ENCODE results near the gene PHLPP1. TPM values are rescaled to one million over a fixed set of nuclear protein-coding genes. Genes with fewer than 3 reads are reported as not detected.

PHLPP1 gene
- total RNA-seq, 1 donor from 2014 or later, result 3.4 TPM

DNA sequence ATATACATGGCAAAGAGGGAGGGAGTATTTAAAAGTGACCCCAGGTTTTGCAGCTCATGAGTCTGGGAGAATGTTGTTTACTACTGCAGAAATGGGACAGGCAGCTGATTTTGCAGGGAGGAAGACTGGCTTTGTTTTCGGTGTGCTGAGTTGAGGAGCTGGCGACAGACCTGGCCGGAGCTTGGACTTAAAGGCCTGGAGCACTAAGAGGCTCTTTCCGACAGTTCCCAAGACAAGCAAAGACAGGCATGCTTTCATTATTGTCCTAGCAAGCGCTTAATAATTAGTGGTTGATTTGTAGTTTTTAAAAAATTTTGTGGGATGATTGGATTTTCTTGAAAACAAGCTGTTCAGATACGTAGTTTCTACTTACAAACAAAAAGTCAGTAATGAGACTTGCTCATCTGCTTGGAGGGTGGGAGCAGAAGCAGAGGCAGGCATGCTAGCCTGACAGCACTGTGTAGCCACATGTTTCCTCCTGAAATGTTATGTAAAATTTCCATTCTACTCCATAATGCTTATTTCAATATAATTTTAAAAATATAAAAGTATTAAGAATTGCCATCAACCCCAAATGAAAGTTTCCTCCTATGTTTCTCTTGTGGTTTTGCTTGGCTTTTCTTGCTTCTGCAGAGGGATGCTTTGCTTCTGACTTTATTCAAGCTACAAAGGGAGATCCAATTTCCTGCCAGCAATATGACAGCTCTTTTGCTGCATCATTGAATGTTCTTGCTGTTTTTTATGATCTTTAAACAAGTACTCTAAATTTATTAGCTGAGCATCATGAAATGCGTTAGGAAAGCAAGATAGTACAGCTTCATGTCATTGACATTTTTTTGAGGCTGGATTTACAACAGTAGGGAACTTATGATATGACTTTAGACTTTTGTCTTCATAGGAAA lies 75.8 kb downstream of the PHLPP1 start:
- no peaks in the 10 kb centered on the region for H3K36me3 ChIP-seq (ENCODE audit: control insufficient read depth, insufficient read depth, low read length)
- no peaks in the 10 kb centered on the region for H3K27me3 ChIP-seq (ENCODE audit: control insufficient read depth, insufficient read depth, low read length)
- TF ChIP-seq, protein P1, sequence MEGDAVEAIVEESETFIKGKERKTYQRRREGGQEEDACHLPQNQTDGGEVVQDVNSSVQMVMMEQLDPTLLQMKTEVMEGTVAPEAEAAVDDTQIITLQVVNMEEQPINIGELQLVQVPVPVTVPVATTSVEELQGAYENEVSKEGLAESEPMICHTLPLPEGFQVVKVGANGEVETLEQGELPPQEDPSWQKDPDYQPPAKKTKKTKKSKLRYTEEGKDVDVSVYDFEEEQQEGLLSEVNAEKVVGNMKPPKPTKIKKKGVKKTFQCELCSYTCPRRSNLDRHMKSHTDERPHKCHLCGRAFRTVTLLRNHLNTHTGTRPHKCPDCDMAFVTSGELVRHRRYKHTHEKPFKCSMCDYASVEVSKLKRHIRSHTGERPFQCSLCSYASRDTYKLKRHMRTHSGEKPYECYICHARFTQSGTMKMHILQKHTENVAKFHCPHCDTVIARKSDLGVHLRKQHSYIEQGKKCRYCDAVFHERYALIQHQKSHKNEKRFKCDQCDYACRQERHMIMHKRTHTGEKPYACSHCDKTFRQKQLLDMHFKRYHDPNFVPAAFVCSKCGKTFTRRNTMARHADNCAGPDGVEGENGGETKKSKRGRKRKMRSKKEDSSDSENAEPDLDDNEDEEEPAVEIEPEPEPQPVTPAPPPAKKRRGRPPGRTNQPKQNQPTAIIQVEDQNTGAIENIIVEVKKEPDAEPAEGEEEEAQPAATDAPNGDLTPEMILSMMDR (IDR thresholded peaks at IDR 0.05; ENCODE audit: insufficient read depth, low read length, severe bottlenecking), result no peak
- FAIRE-seq (no peak), DNase-seq (ENCODE audit: low read depth) (no peak)
- no peak overlapping the region for H3K4me3 ChIP-seq (ENCODE audit: low read depth, low read length)

DNA sequence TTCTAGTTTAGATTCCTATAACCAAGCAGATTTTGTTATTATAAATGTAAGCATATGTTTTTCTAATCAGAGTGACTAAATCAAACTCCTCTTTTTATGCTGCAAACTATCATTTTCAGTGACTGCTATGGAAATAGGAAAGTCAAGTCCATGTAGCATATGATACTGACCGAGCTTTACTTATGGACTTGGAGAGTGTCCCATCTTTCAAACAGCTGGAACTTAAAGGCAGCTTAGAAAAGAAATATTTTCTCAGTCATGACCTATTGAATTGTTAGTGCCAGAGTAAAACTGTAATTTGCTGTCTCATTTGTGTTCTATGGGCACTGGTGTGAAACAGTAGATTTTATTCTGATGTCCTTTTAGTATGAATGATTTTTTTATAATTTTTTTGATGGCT lies 76.7 kb downstream of the PHLPP1 start:
- H3K4me3 ChIP-seq (ENCODE audit: low read depth, low read length), result no peak overlapping the region
- FAIRE-seq (no peak), DNase-seq (ENCODE audit: low read depth) (no peak)
- TF ChIP-seq, protein P1 (IDR thresholded peaks at IDR 0.05; ENCODE audit: insufficient read depth, low read length, severe bottlenecking), result no peak
- no peaks in the 10 kb centered on the region for H3K36me3 ChIP-seq (ENCODE audit: control insufficient read depth, insufficient read depth, low read length)
- H3K27me3 ChIP-seq (ENCODE audit: control insufficient read depth, insufficient read depth, low read length), result no peaks in the 10 kb centered on the region

DNA sequence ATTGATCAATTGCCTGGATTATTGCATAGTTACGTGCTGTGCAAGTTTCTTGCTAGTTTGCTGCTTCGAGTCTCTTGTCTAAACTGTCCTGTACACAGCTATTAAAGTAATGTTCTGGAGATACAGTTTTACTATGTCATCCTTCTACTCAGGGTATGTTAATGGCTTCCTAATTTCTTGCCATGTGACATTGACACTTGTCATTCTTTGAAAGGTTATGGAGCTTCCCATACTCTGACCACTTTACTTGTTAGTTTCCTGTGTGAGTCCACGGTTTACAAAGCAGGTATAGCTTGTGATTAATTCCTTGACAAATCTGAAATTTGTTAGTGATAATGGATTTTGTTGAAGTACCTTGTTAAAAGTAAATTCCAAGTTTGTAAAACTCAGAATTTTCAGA lies 80.5 kb downstream of the PHLPP1 start:
- no peaks in the 10 kb centered on the region for H3K27me3 ChIP-seq (ENCODE audit: control insufficient read depth, insufficient read depth, low read length)
- DNase-seq (ENCODE audit: low read depth) (no peak), FAIRE-seq (no peak)
- TF ChIP-seq, protein P1 (IDR thresholded peaks at IDR 0.05; ENCODE audit: insufficient read depth, low read length, severe bottlenecking), result no peak
- H3K4me3 ChIP-seq (ENCODE audit: low read depth, low read length), result no peak overlapping the region
- H3K36me3 ChIP-seq (ENCODE audit: control insufficient read depth, insufficient read depth, low read length), result no peaks in the 10 kb centered on the region

DNA sequence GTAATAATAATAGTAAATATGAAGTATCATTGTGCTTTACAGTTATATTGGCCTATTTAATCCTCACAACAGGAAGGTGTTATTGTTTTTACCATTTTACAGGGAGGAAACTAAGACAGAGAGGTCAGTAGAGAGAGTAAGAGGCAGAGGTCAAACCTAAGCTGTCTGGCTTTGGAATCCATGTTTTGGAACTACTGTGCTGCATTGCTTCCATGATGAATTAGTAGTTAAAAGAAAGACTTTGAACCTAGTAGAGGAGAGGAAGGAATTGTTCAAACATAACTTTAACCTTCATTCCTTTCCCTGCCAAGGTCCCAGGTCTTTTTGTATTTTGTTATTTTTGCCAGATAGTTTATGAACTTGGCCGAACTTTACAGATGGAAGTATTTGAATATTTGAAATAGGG lies 80.9 kb downstream of the PHLPP1 start:
- no peaks in the 10 kb centered on the region for H3K27me3 ChIP-seq (ENCODE audit: control insufficient read depth, insufficient read depth, low read length)
- no peak for FAIRE-seq
- TF ChIP-seq, protein P1 (IDR thresholded peaks at IDR 0.05; ENCODE audit: insufficient read depth, low read length, severe bottlenecking), result no peak
- H3K36me3 ChIP-seq (ENCODE audit: control insufficient read depth, insufficient read depth, low read length), result no peaks in the 10 kb centered on the region
- DNase-seq (ENCODE audit: low read depth), result no peak
- H3K4me3 ChIP-seq (ENCODE audit: low read depth, low read length), result no peak overlapping the region

DNA sequence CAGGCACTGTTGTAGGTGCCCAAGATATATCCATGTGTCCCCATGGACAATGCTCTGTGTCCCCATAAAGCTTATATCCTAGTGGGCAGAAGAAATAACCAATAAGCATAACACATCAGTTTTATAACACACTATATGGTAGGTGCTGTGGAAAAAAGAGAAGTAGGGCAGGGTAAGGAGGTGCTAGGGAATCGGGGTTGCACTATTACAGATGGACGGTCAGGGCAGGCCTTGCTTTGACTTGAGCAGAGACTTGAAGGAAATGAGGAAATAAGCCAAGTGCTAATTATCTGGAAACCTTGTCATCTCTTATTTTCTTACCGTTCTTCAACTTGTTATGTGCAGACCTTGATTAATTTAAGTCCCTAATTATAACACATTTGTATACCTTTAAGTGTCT lies 82.0 kb downstream of the PHLPP1 start:
- Histone ChIP-seq H3K27me3 (ENCODE audit: control insufficient read depth, insufficient read depth, low read length) (no peaks in the 10 kb centered on the region), H3K36me3 (ENCODE audit: control insufficient read depth, insufficient read depth, low read length) (no peaks in the 10 kb centered on the region), H3K4me3 (ENCODE audit: low read depth, low read length) (no peak overlapping the region)
- DNase-seq (ENCODE audit: low read depth) (no peak), FAIRE-seq (no peak)
- TF ChIP-seq, protein P1 (IDR thresholded peaks at IDR 0.05; ENCODE audit: insufficient read depth, low read length, severe bottlenecking), result no peak
